ENCODE data around the gene UBL3. TPM values are rescaled to one million over a fixed set of nuclear protein-coding genes. Genes with fewer than 3 reads are reported as not detected.

The UBL3 gene
- polyA plus RNA-seq, 1 donor (not counting 4 experiments of a cell fraction or from before 2014, with no cell fraction given), result 10.5 TPM

DNA sequence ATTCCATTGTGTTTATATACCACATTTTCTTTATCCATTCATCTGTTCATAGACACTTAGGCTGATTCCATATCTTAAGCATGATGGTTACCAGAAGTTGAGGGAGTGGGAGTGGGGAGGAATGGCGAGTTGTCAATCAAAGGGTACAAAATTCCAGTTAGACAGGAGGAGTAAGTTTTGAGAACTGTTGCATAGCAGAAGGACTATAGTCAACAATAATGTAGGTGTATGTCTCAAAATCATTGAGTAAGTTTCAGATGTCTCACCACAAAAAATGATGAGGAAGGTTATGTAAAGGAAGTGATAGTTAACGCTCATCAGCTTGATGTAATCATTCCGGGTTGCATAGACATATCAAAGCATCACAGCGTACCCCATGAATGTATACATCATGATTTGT lies 4.6 kb upstream of the UBL3 start:
- FAIRE-seq (no peak), DNase-seq (ENCODE audit: low read depth, low spot score) (no peak)
- no peaks in the 10 kb centered on the region for H3K36me3 ChIP-seq (ENCODE audit: control insufficient read depth in 2 of 2, extremely low read depth in 1 of 2, insufficient read depth in 2 of 2, low read length in 2 of 2)
- no peak overlapping the region for H3K4me2 ChIP-seq (ENCODE audit: control insufficient read depth, extremely low read depth, insufficient read depth, low read depth, low read length)
- dilution Hi-C loops (cut with MboI; ENCODE audit: extremely low pct_ligation_motif_present, low sequenced_read_pairs), result no loop called here
- no peak for TF ChIP-seq EZH2 (IDR thresholded peaks at IDR 0.05; ENCODE audit: low read length)
- TF ChIP-seq, protein P1, sequence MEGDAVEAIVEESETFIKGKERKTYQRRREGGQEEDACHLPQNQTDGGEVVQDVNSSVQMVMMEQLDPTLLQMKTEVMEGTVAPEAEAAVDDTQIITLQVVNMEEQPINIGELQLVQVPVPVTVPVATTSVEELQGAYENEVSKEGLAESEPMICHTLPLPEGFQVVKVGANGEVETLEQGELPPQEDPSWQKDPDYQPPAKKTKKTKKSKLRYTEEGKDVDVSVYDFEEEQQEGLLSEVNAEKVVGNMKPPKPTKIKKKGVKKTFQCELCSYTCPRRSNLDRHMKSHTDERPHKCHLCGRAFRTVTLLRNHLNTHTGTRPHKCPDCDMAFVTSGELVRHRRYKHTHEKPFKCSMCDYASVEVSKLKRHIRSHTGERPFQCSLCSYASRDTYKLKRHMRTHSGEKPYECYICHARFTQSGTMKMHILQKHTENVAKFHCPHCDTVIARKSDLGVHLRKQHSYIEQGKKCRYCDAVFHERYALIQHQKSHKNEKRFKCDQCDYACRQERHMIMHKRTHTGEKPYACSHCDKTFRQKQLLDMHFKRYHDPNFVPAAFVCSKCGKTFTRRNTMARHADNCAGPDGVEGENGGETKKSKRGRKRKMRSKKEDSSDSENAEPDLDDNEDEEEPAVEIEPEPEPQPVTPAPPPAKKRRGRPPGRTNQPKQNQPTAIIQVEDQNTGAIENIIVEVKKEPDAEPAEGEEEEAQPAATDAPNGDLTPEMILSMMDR (optimal IDR thresholded peaks at IDR 0.05 in 1 of 3, IDR thresholded peaks at IDR 0.05 in 1 of 3, conservative IDR thresholded peaks at IDR 0.05 in 1 of 3; ENCODE audit: extremely low read depth in 1 of 3, insufficient read depth in 2 of 3, low read length in 3 of 3), result no peak
- peaks cover 3% of the 10 kb centered on the region for H3K4me1 ChIP-seq (ENCODE audit: control insufficient read depth, extremely low read depth, insufficient read depth, low read length)
- no peaks in the 10 kb centered on the region for H3K9me3 ChIP-seq (ENCODE audit: control insufficient read depth, low read depth, low read length)
- no peaks in the 10 kb centered on the region for H3K79me2 ChIP-seq (ENCODE audit: control insufficient read depth, insufficient read depth, low read length)
- no peaks in the 10 kb centered on the region for H4K20me1 ChIP-seq (ENCODE audit: control insufficient read depth, extremely low read depth, insufficient read depth, low read length)
- H3K9me1 ChIP-seq (ENCODE audit: control insufficient read depth, extremely low read depth, insufficient read depth, low read length), result no peaks in the 10 kb centered on the region
- H3K27me3 ChIP-seq (ENCODE audit: control insufficient read depth, extremely low read depth, insufficient read depth, low read length), result no peaks in the 10 kb centered on the region
- no peak overlapping the region for H3K4me3 ChIP-seq (ENCODE audit: control insufficient read depth in 2 of 3, extremely low read depth in 1 of 3, insufficient read depth in 2 of 3, low read depth in 1 of 3, low read length in 3 of 3)
- no peak overlapping the region for H3K9ac ChIP-seq (ENCODE audit: control insufficient read depth, extremely low read depth, insufficient read depth, low read length)
- H2AFZ ChIP-seq (ENCODE audit: control insufficient read depth, low read length), result no peak overlapping the region
- no peak overlapping the region for H3K27ac ChIP-seq (ENCODE audit: control insufficient read depth, insufficient read depth, low read length)

DNA sequence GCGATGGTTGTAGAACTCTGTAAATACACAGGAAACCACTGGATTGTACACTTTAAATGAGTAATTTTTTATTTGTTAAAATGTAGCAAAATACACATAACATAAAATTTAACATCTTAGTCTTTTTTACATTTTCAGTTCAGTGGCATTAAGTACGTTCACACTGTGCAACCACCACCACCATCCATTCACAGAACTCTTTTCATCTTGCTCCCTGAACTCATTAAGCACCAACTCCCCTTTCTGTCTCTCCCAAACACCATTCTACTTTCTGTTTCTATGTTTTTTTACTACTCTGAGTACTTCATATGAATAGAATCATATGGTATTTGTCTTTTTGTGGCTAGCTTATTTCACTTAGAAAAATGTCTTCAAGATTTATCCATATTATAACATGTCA lies 2.7 kb upstream of the UBL3 start:
- Histone ChIP-seq H3K4me1 (ENCODE audit: control insufficient read depth, extremely low read depth, insufficient read depth, low read length) (peaks cover 3% of the 10 kb centered on the region), H4K20me1 (ENCODE audit: control insufficient read depth, extremely low read depth, insufficient read depth, low read length) (no peaks in the 10 kb centered on the region), H3K4me3 (ENCODE audit: control insufficient read depth in 2 of 3, extremely low read depth in 1 of 3, insufficient read depth in 2 of 3, low read depth in 1 of 3, low read length in 3 of 3) (no peak overlapping the region), H2AFZ (ENCODE audit: control insufficient read depth, low read length) (no peak overlapping the region), H3K4me2 (ENCODE audit: control insufficient read depth, extremely low read depth, insufficient read depth, low read depth, low read length) (no peak overlapping the region), H3K79me2 (ENCODE audit: control insufficient read depth, insufficient read depth, low read length) (peaks cover 13% of the 10 kb centered on the region), H3K27me3 (ENCODE audit: control insufficient read depth, extremely low read depth, insufficient read depth, low read length) (no peaks in the 10 kb centered on the region), H3K9ac (ENCODE audit: control insufficient read depth, extremely low read depth, insufficient read depth, low read length) (no peak overlapping the region), H3K9me3 (ENCODE audit: control insufficient read depth, low read depth, low read length) (no peaks in the 10 kb centered on the region), H3K36me3 (ENCODE audit: control insufficient read depth in 2 of 2, extremely low read depth in 1 of 2, insufficient read depth in 2 of 2, low read length in 2 of 2) (no peaks in the 10 kb centered on the region), H3K9me1 (ENCODE audit: control insufficient read depth, extremely low read depth, insufficient read depth, low read length) (no peaks in the 10 kb centered on the region), H3K27ac (ENCODE audit: control insufficient read depth, insufficient read depth, low read length) (no peak overlapping the region)
- TF ChIP-seq, protein P1 (optimal IDR thresholded peaks at IDR 0.05 in 1 of 3, IDR thresholded peaks at IDR 0.05 in 1 of 3, conservative IDR thresholded peaks at IDR 0.05 in 1 of 3; ENCODE audit: extremely low read depth in 1 of 3, insufficient read depth in 2 of 3, low read length in 3 of 3), result no peak
- TF ChIP-seq EZH2 (IDR thresholded peaks at IDR 0.05; ENCODE audit: low read length), result no peak
- DNase-seq (ENCODE audit: low read depth, low spot score) (no peak), FAIRE-seq (no peak)
- dilution Hi-C loops (cut with MboI; ENCODE audit: extremely low pct_ligation_motif_present, low sequenced_read_pairs), result no loop called here
